HepG2 (cell line): ENCODE data around the gene HNRNPUL2. TPM values are rescaled to one million over a fixed set of nuclear protein-coding genes. Genes with fewer than 3 reads are reported as not detected.

Experiments
- ZNF451 ChIP-seq: sonication (generic); formaldehyde crosslinking; IDR thresholded peaks from 2 replicates; pipeline ENCODE4 v1.5.0; 2020; ENCODE audit warnings: mild to moderate bottlenecking, missing genetic modification reagents
- polyA plus RNA-seq, 8 experiments: library from polyadenylated mRNA; depleted of rRNA in 3 of 8; stranded (reverse) in 7 of 8; unstranded in 1 of 8; fragments of >200 nt; fragmentation: Illumina TruSeq in 4 of 8; extraction: Trizol in 4 of 8; gene quantifications; 2 replicates each; pipeline versions ENCODE4 v1.2.1 to v1.2.3, GENCODE V29; 2011 to 2016; ENCODE audit warnings: low read depth in 4 of 8, missing spikeins in 1 of 8, mixed read lengths in 1 of 8; ENCODE audit not compliant: insufficient read depth in 1 of 8
- total RNA-seq, 5 experiments: library from RNA; depleted of rRNA; stranded (reverse); fragments of >200 nt; fragmentation: Illumina TruSeq; extraction: Trizol; gene quantifications; 2 replicates each; pipeline ENCODE4 v1.2.3, GENCODE V29; 2016; ENCODE audit warnings: low read depth in 1 of 5
- TF ChIP-seq, protein P1 (sequence below): sonication (generic); formaldehyde crosslinking; IDR thresholded peaks from 2 replicates; pipeline ENCODE4 v1.4.0; 2020; ENCODE audit warnings: missing genetic modification reagents
- TF ChIP-seq, protein P2 (sequence below): sonication (generic); formaldehyde crosslinking; IDR thresholded peaks from 2 replicates; pipeline ENCODE4 v1.4.0; 2020; ENCODE audit warnings: missing genetic modification reagents, borderline replicate concordance
- TF ChIP-seq, protein P3 (sequence below): sonication (generic); formaldehyde crosslinking; IDR thresholded peaks from 2 replicates; pipeline ENCODE4 v1.5.0; 2020; ENCODE audit warnings: missing genetic modification reagents, mild to moderate bottlenecking, borderline replicate concordance
- TF ChIP-seq, protein P4 (sequence below), 2 experiments: fragments of 450-650 bp in 1 of 2; sonication (generic) in 1 of 2; formaldehyde crosslinking in 1 of 2; IDR thresholded peaks; 2 replicates each; pipeline versions ENCODE4 v1.6.1 to v1.8.0; 2016 to 2022; ENCODE audit warnings: antibody characterized with exemption in 1 of 2, mild to moderate bottlenecking in 1 of 2, missing genetic modification reagents in 1 of 2

Gene HNRNPUL2
- total and polyA plus RNA-seq, 2 of the 13 experiments (the other 11 are each of a cell fraction or from before 2014, with no cell fraction given): 8.4 to 9.6 TPM

DNA sequence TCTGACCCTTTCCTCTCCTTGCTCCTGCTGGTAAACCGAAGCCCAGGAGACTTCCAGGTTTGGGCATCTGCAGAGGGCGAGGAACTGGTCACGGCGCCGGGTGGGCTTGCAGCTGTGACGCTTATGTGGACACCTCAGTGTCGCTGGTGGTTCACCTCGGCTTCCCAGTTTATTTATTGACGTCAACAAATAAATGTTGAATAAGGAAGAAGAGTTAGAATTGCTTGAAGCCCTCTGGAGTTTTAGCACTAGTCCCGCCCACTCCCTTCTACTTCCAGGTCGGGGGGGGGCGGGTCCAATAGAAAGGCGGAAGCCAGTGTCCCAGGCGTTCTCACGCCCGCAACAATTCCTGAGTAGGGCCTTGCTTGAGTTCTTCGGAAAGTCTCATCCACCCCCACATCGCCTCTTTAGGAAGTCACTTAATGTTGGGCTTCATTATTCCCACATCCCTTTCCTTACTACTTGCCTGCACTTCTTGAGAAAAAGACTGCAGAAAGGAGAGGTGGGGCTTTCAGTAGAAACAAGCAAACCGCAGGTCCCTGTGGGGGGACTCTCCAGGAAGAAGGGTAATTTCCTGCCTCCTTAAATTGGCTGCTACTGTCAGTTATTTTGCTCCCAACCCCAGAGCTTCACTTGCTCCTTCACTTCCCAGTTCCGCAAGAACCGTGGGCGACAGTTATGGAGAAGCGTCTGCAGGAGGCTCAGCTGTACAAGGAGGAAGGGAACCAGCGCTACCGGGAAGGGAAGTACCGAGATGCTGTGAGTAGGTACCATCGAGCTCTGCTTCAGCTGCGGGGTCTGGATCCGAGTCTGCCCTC lies 1.1 kb upstream of the HNRNPUL2 start, which contains the start of gene TTC9C (continued):
- TF ChIP-seq, protein P1, sequence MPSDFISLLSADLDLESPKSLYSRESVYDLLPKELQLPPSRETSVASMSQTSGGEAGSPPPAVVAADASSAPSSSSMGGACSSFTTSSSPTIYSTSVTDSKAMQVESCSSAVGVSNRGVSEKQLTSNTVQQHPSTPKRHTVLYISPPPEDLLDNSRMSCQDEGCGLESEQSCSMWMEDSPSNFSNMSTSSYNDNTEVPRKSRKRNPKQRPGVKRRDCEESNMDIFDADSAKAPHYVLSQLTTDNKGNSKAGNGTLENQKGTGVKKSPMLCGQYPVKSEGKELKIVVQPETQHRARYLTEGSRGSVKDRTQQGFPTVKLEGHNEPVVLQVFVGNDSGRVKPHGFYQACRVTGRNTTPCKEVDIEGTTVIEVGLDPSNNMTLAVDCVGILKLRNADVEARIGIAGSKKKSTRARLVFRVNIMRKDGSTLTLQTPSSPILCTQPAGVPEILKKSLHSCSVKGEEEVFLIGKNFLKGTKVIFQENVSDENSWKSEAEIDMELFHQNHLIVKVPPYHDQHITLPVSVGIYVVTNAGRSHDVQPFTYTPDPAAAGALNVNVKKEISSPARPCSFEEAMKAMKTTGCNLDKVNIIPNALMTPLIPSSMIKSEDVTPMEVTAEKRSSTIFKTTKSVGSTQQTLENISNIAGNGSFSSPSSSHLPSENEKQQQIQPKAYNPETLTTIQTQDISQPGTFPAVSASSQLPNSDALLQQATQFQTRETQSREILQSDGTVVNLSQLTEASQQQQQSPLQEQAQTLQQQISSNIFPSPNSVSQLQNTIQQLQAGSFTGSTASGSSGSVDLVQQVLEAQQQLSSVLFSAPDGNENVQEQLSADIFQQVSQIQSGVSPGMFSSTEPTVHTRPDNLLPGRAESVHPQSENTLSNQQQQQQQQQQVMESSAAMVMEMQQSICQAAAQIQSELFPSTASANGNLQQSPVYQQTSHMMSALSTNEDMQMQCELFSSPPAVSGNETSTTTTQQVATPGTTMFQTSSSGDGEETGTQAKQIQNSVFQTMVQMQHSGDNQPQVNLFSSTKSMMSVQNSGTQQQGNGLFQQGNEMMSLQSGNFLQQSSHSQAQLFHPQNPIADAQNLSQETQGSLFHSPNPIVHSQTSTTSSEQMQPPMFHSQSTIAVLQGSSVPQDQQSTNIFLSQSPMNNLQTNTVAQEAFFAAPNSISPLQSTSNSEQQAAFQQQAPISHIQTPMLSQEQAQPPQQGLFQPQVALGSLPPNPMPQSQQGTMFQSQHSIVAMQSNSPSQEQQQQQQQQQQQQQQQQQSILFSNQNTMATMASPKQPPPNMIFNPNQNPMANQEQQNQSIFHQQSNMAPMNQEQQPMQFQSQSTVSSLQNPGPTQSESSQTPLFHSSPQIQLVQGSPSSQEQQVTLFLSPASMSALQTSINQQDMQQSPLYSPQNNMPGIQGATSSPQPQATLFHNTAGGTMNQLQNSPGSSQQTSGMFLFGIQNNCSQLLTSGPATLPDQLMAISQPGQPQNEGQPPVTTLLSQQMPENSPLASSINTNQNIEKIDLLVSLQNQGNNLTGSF (CRISPR knock-in tag): 0 out of 2 replicates have a peak, but pooled peaks have one; percentile 49
- TF ChIP-seq, protein P2, sequence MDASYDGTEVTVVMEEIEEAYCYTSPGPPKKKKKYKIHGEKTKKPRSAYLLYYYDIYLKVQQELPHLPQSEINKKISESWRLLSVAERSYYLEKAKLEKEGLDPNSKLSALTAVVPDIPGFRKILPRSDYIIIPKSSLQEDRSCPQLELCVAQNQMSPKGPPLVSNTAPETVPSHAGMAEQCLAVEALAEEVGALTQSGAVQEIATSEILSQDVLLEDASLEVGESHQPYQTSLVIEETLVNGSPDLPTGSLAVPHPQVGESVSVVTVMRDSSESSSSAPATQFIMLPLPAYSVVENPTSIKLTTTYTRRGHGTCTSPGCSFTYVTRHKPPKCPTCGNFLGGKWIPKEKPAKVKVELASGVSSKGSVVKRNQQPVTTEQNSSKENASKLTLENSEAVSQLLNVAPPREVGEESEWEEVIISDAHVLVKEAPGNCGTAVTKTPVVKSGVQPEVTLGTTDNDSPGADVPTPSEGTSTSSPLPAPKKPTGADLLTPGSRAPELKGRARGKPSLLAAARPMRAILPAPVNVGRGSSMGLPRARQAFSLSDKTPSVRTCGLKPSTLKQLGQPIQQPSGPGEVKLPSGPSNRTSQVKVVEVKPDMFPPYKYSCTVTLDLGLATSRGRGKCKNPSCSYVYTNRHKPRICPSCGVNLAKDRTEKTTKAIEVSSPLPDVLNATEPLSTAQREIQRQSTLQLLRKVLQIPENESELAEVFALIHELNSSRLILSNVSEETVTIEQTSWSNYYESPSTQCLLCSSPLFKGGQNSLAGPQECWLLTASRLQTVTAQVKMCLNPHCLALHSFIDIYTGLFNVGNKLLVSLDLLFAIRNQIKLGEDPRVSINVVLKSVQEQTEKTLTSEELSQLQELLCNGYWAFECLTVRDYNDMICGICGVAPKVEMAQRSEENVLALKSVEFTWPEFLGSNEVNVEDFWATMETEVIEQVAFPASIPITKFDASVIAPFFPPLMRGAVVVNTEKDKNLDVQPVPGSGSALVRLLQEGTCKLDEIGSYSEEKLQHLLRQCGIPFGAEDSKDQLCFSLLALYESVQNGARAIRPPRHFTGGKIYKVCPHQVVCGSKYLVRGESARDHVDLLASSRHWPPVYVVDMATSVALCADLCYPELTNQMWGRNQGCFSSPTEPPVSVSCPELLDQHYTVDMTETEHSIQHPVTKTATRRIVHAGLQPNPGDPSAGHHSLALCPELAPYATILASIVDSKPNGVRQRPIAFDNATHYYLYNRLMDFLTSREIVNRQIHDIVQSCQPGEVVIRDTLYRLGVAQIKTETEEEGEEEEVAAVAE (CRISPR knock-in tag): peak; percentile 41; the same call in 1 of the 2 replicates
- TF ChIP-seq ZNF451: peak; percentile 62; the same call in 1 of the 2 replicates
- TF ChIP-seq, protein P3, sequence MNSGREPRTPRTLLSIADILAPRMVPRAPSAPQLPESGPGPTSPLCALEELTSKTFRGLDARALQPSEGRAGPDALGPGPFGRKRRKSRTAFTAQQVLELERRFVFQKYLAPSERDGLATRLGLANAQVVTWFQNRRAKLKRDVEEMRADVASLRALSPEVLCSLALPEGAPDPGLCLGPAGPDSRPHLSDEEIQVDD (CRISPR knock-in tag): no peak
- TF ChIP-seq, protein P4, sequence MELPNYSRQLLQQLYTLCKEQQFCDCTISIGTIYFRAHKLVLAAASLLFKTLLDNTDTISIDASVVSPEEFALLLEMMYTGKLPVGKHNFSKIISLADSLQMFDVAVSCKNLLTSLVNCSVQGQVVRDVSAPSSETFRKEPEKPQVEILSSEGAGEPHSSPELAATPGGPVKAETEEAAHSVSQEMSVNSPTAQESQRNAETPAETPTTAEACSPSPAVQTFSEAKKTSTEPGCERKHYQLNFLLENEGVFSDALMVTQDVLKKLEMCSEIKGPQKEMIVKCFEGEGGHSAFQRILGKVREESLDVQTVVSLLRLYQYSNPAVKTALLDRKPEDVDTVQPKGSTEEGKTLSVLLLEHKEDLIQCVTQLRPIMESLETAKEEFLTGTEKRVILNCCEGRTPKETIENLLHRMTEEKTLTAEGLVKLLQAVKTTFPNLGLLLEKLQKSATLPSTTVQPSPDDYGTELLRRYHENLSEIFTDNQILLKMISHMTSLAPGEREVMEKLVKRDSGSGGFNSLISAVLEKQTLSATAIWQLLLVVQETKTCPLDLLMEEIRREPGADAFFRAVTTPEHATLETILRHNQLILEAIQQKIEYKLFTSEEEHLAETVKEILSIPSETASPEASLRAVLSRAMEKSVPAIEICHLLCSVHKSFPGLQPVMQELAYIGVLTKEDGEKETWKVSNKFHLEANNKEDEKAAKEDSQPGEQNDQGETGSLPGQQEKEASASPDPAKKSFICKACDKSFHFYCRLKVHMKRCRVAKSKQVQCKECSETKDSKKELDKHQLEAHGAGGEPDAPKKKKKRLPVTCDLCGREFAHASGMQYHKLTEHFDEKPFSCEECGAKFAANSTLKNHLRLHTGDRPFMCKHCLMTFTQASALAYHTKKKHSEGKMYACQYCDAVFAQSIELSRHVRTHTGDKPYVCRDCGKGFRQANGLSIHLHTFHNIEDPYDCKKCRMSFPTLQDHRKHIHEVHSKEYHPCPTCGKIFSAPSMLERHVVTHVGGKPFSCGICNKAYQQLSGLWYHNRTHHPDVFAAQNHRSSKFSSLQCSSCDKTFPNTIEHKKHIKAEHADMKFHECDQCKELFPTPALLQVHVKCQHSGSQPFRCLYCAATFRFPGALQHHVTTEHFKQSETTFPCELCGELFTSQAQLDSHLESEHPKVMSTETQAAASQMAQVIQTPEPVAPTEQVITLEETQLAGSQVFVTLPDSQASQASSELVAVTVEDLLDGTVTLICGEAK (IDR thresholded peaks at IDR 0.05): 0 out of 2 replicates have a peak, but pooled peaks have one; percentile 18
- TF ChIP-seq, protein P4 (CRISPR knock-in tag; IDR thresholded peaks at IDR 0.05): no peak
